OCI-LY7 (cell line): ENCODE data around the gene KHK. TPM values are rescaled to one million over a fixed set of nuclear protein-coding genes. Genes with fewer than 3 reads are reported as not detected.

Experiments
- BruUV-seq: library from RNA; stranded (reverse); fragments of 400-500 nt; replicated peaks from 2 replicates; lab custom pipeline; 2021; lab: Mats Ljungman, UMichigan
- CTCF ChIA-PET: fragments of 300-600 bp; sonication (Branson Sonifier 250); formaldehyde crosslinking; loops from one replicate; lab custom pipeline; 2022; ENCODE audit warnings: antibody characterized with exemption; ENCODE audit not compliant: unreplicated experiment; lab: Charles Lee
- POLR2A ChIA-PET: fragments of 300-600 bp; sonication (Branson Sonifier 250); formaldehyde crosslinking; loops from one replicate; lab custom pipeline; 2022; ENCODE audit warnings: antibody characterized with exemption; lab: Charles Lee
- DNase-seq: peaks from one replicate; pipeline ENCODE4 v3.0.0-alpha.2; 2015; ENCODE audit warnings: low spot score
- H2AFZ ChIP-seq: fragments of 200-600 bp; sonication (generic), shearing (Covaris generic); 2 replicates; pipeline ENCODE4 v1.6.1; 2014; ENCODE audit warnings: mild to moderate bottlenecking, antibody characterized with exemption, low read length, moderate library complexity
- H3K27ac ChIP-seq: fragments of 200-600 bp; sonication (generic); 2 replicates; pipeline ENCODE4 v1.5.1; 2014; ENCODE audit warnings: mixed run types, low read depth, mild to moderate bottlenecking, moderate library complexity, low read length, inconsistent platforms; ENCODE audit not compliant: poor library complexity, severe bottlenecking
- H3K36me3 ChIP-seq: fragments of 200-600 bp; sonication (generic); 2 replicates; pipeline ENCODE4 v1.6.1; 2014; ENCODE audit warnings: mild to moderate bottlenecking, antibody characterized with exemption, low read length, moderate library complexity, mixed read lengths; ENCODE audit not compliant: insufficient read depth
- H3K4me1 ChIP-seq: fragments of 200-600 bp; sonication (generic); 2 replicates; pipeline ENCODE4 v1.5.1; 2014; ENCODE audit warnings: mild to moderate bottlenecking, low read length; ENCODE audit not compliant: insufficient read depth, poor library complexity, severe bottlenecking
- H3K4me2 ChIP-seq: fragments of 200-600 bp; sonication (generic); 2 replicates; pipeline ENCODE4 v1.6.1; 2014; ENCODE audit warnings: mild to moderate bottlenecking, low read length
- H3K4me3 ChIP-seq: fragments of 200-600 bp; sonication (generic); 2 replicates; pipeline ENCODE4 v1.5.1; 2014; ENCODE audit warnings: mild to moderate bottlenecking, low read depth, low read length; ENCODE audit not compliant: poor library complexity, severe bottlenecking
- H3K79me2 ChIP-seq: fragments of 200-600 bp; sonication (generic); 2 replicates; pipeline ENCODE4 v1.6.1; 2016; ENCODE audit warnings: low read depth, mild to moderate bottlenecking, low read length, moderate library complexity, mixed read lengths; ENCODE audit not compliant: insufficient read depth
- H3K9me2 ChIP-seq: fragments of 200-600 bp; sonication (generic); 2 replicates; pipeline ENCODE4 v1.6.1; 2016; ENCODE audit warnings: mild to moderate bottlenecking, low read length, mixed read lengths; ENCODE audit not compliant: insufficient read depth
- H3K9me3 ChIP-seq: fragments of 200-600 bp; sonication (generic); 2 replicates; pipeline ENCODE4 v1.6.1; 2014; ENCODE audit warnings: mild to moderate bottlenecking, mixed run types, low read length, mixed read lengths
- H4K20me1 ChIP-seq: fragments of 200-600 bp; sonication (generic); 2 replicates; pipeline ENCODE4 v1.6.1; 2014; ENCODE audit warnings: mild to moderate bottlenecking, antibody characterized with exemption, low read length, moderate library complexity, mixed read lengths; ENCODE audit not compliant: insufficient read depth
- EZH2phosphoT487 ChIP-seq: fragments of 200-600 bp; sonication (generic); IDR thresholded peaks from 2 replicates; pipeline ENCODE4 v1.6.1; 2018; ENCODE audit warnings: low read depth, borderline replicate concordance, mild to moderate bottlenecking, mixed run types, antibody characterized with exemption, low read length, moderate library complexity, mixed read lengths
- intact Hi-C: fragments of 100-400 bp; cut with micrococcal nuclease; formaldehyde crosslinking; loops from one replicate; pipeline ENCODE4 v1.10.0; 2022; ENCODE audit not compliant: unreplicated experiment
- total RNA-seq, 2 experiments: library from RNA; depleted of rRNA in 1 of 2; stranded (reverse); fragments of >200 nt in 1 of 2; shearing (Covaris generic) in 1 of 2; gene quantifications; 2 replicates each; pipeline ENCODE4 v1.2.3, GENCODE V29; 2014 to 2022
- TF ChIP-seq, protein P1 (sequence below): fragments of 200-600 bp; sonication (generic); conservative IDR thresholded peaks from 2 replicates; pipeline ENCODE4 v1.5.1; 2014; ENCODE audit warnings: mild to moderate bottlenecking, antibody characterized with exemption, low read length, moderate library complexity, mixed read lengths

The KHK gene
- total RNA-seq, 2 experiments from 2014 or later = 9.7 to 17.9 TPM

GRCh38 chr2:27093430-27094352, 7.1 kb downstream of the KHK start:
- no peak overlapping the region for H2AFZ ChIP-seq
- H3K9me2 ChIP-seq = no peaks in the 10 kb centered on the region
- intact Hi-C loops = no loop called here
- H3K79me2 ChIP-seq = no peaks in the 10 kb centered on the region
- ChIA-PET POLR2A (no interaction called here), CTCF (no interaction called here)
- H3K4me3 ChIP-seq = no peak overlapping the region
- H3K36me3 ChIP-seq = no peaks in the 10 kb centered on the region
- no peaks in the 10 kb centered on the region for H4K20me1 ChIP-seq
- no peak overlapping the region for H3K4me2 ChIP-seq
- H3K9me3 ChIP-seq = no peaks in the 10 kb centered on the region
- DNase-seq = no peak
- peaks cover 18% of the 10 kb centered on the region for H3K4me1 ChIP-seq
- no peak for TF ChIP-seq EZH2phosphoT487
- TF ChIP-seq, protein P1, sequence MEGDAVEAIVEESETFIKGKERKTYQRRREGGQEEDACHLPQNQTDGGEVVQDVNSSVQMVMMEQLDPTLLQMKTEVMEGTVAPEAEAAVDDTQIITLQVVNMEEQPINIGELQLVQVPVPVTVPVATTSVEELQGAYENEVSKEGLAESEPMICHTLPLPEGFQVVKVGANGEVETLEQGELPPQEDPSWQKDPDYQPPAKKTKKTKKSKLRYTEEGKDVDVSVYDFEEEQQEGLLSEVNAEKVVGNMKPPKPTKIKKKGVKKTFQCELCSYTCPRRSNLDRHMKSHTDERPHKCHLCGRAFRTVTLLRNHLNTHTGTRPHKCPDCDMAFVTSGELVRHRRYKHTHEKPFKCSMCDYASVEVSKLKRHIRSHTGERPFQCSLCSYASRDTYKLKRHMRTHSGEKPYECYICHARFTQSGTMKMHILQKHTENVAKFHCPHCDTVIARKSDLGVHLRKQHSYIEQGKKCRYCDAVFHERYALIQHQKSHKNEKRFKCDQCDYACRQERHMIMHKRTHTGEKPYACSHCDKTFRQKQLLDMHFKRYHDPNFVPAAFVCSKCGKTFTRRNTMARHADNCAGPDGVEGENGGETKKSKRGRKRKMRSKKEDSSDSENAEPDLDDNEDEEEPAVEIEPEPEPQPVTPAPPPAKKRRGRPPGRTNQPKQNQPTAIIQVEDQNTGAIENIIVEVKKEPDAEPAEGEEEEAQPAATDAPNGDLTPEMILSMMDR = no peak
- BruUV-seq = no TSS peak
- H3K27ac ChIP-seq = no peak overlapping the region

DNA sequence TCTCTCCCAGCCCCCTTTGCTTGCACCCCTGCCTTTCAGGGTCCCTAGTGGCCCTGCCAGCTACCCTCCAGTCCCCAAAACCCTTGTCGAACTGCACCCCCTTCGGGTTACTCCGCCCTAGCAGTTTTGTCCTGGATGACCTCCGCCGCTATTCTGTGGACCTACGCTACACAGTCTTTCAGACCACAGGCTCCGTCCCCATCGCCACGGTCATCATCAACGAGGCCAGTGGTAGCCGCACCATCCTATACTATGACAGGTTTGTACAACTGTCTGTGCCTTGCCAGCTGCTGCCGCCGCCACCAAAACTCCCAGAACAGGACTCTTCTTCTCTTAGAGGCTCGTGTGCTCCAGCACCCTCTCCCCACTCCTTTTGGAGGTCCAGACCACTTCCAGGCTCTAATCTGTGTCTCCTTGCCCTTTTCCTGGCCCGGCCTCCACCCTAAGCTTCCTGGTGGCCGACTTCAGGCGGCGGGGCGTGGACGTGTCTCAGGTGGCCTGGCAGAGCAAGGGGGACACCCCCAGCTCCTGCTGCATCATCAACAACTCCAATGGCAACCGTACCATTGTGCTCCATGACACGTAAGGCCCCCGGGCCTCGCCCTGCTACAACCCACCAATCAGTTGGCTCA, 7.9 kb downstream of the KHK start:
- BruUV-seq = no TSS peak
- H3K4me2 ChIP-seq = no peak overlapping the region
- no peak for DNase-seq
- no peaks in the 10 kb centered on the region for H3K79me2 ChIP-seq
- H3K27ac ChIP-seq = no peak overlapping the region
- intact Hi-C loops = no loop called here
- H3K36me3 ChIP-seq = no peaks in the 10 kb centered on the region
- ChIA-PET POLR2A (no interaction called here), CTCF (interaction anchor here (0.5 kb wide), 1 partner anchor 185 kb away, joined by 17 read pairs; no protein-coding TSS in a partner anchor)
- no peak overlapping the region for H2AFZ ChIP-seq
- no peaks in the 10 kb centered on the region for H3K9me2 ChIP-seq
- H4K20me1 ChIP-seq = no peaks in the 10 kb centered on the region
- peaks cover 14% of the 10 kb centered on the region for H3K4me1 ChIP-seq
- H3K4me3 ChIP-seq = no peak overlapping the region
- TF ChIP-seq, protein P1 = no peak
- no peak for TF ChIP-seq EZH2phosphoT487
- H3K9me3 ChIP-seq = no peaks in the 10 kb centered on the region
